ENCODE data around the gene HECTD4. TPM values are rescaled to one million over a fixed set of nuclear protein-coding genes. Genes with fewer than 3 reads are reported as not detected.

Gene HECTD4
- total and polyA plus RNA-seq, 9 of the 15 experiments (the other 6 are each of a cell fraction or from before 2014, with no cell fraction given): 3.5 to 33.3 (median 13.5) TPM

DNA sequence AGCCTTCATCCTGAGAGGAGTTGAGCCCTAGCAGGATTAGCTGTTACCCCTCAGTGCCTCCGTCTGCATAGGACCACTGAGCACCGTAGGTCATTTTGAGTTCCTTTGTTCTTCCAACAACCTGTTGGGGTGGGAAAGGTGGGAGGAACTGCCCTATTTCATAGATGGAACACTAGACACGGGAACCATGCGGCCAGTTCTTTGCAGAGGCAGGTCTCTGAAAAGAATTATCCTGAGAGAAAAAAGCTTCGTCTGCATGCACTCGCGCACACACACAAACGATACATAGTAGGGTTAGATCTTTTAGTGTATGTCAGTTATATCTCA, 228.4 kb downstream of the HECTD4 start:
- in situ Hi-C loops (cut with MboI) (no loop called here), intact Hi-C loops (cut with micrococcal nuclease) (no loop called here)
- Histone ChIP-seq H3K4me2 (ENCODE audit: insufficient read depth, low read length) (no peak overlapping the region), H3K9ac (ENCODE audit: insufficient read depth in 1 of 2, low read depth in 2 of 2, low read length in 2 of 2) (no peak overlapping the region), H2AFZ (ENCODE audit: low read depth, low read length) (no peak overlapping the region), H3K4me1 (replicated peaks in 1 of 2; ENCODE audit: control insufficient read depth in 2 of 2, insufficient read depth in 2 of 2, low read length in 2 of 2) (no peaks in the 10 kb centered on the region), H3K9me1 (ENCODE audit: control insufficient read depth, insufficient read depth, low read length) (peaks cover 2% of the 10 kb centered on the region), H3K4me3 (no peak overlapping the region), H3K27me3 (ENCODE audit: control insufficient read depth in 2 of 2, insufficient read depth in 2 of 2, low read length in 2 of 2) (no peaks in the 10 kb centered on the region), H4K20me1 (replicated peaks; ENCODE audit: control insufficient read depth, insufficient read depth, low read length) (no peaks in the 10 kb centered on the region), H3K27ac (ENCODE audit: extremely low read depth, low read depth, low read length) (no peak overlapping the region), H3K79me2 (ENCODE audit: control insufficient read depth, insufficient read depth, low read length) (no peaks in the 10 kb centered on the region), H3K36me3 (ENCODE audit: control insufficient read depth, insufficient read depth, low read length) (peaks cover 54% of the 10 kb centered on the region; the same call in 2 of the 3 replicates), H3K9me3 (replicated peaks; ENCODE audit: control insufficient read depth, insufficient read depth, low read depth, low read length) (no peaks in the 10 kb centered on the region)
- FAIRE-seq: peak; percentile 11
- TF ChIP-seq ZNF75A (CRISPR knock-in tag; IDR thresholded peaks at IDR 0.05): peak; percentile 86
- no peak for TF ChIP-seq SUPT5H (IDR thresholded peaks at IDR 0.05)
- 95% methylated on average over 6 of the region's 8 CpGs for WGBS (ENCODE audit: insufficient coverage, low coverage, missing lambda C conversion rate)
- no peak for DNase-seq (ENCODE audit: extremely low read depth in 1 of 4, low spot score in 3 of 4)
- no TSS peak for BruUV-seq (replicated peaks)
- ChIA-PET POLR2A (interaction anchor here (2.7 kb wide), 1 partner anchor 21 kb away, joined by 9 read pairs; no protein-coding TSS in a partner anchor), CTCF (ENCODE audit: low intra/inter-chr PET ratio) (no interaction called here)
- no peak for ATAC-seq

DNA sequence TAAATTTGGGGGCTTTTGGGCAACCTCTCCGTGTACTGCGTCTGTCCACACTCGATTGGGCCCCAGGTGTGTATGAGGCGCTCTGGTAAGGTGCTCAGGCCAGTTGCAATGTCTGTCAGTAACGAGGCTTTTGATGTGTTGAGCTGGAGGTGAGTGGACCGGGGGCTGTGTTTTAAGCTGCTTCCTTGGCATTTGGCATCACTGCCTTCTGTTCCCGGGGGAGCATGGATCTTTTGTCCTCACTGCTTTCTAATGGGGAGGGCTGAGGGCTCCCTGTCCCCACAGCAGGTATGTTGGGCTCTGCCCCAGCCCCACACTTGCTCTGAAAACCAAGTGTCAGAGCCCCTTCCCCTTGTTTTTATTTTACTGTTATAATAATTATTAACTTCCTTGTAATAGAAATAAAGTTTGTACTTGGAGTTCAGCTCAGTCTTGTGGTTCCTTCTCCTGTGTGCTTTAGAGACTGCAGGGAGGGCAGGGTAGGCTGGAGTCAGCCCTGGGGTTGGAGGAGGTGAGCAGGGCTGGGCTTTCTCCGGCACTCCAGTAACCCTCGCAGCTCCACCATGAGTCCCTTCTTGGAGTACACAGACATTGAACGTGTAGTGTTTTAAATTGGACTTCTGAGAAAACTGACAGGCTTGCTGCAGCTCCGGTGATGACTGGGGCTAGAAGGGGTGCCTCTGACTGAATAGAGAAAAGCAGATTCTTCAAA, 228.9 kb downstream of the HECTD4 start:
- TF ChIP-seq NBN (IDR thresholded peaks at IDR 0.05; ENCODE audit: low read depth): no peak
- TF ChIP-seq FOXM1 (IDR thresholded peaks at IDR 0.05; ENCODE audit: low read depth): no peak
- TF ChIP-seq FOXM1 (CRISPR knock-in tag; IDR thresholded peaks at IDR 0.05; ENCODE audit: low read depth): no peak
- TF ChIP-seq NCOA4 (IDR thresholded peaks at IDR 0.05; ENCODE audit: partially characterized antibody): no peak
- TF ChIP-seq KLF10 (CRISPR knock-in tag; IDR thresholded peaks at IDR 0.05): no peak
- TF ChIP-seq SLC30A9 (CRISPR knock-in tag; IDR thresholded peaks at IDR 0.05): no peak
- TF ChIP-seq POLR2AphosphoS2 (IDR thresholded peaks at IDR 0.05; ENCODE audit: low read length): 0 out of 2 replicates have a peak, but pooled peaks have one; percentile 6
- TF ChIP-seq POU5F1 (IDR thresholded peaks at IDR 0.05; ENCODE audit: borderline replicate concordance, low read depth, low read length, partially characterized antibody): no peak
- TF ChIP-seq SP2 (IDR thresholded peaks at IDR 0.05; ENCODE audit: extremely low read depth, low read depth, low read length, poor library complexity, severe bottlenecking): no peak
- TF ChIP-seq, protein P1, sequence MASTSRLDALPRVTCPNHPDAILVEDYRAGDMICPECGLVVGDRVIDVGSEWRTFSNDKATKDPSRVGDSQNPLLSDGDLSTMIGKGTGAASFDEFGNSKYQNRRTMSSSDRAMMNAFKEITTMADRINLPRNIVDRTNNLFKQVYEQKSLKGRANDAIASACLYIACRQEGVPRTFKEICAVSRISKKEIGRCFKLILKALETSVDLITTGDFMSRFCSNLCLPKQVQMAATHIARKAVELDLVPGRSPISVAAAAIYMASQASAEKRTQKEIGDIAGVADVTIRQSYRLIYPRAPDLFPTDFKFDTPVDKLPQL (IDR thresholded peaks at IDR 0.05; ENCODE audit: extremely low read depth, insufficient read length): no peak
- Histone ChIP-seq H3K27ac (ENCODE audit: extremely low read depth, low read depth, low read length) (no peak overlapping the region), H3K9ac (ENCODE audit: insufficient read depth in 1 of 2, low read depth in 2 of 2, low read length in 2 of 2) (no peak overlapping the region), H4K20me1 (replicated peaks; ENCODE audit: control insufficient read depth, insufficient read depth, low read length) (no peaks in the 10 kb centered on the region), H3K4me2 (ENCODE audit: insufficient read depth, low read length) (no peak overlapping the region), H3K4me3 (no peak overlapping the region), H3K36me3 (ENCODE audit: control insufficient read depth, insufficient read depth, low read length) (peaks cover 59% of the 10 kb centered on the region; the same call in 2 of the 3 replicates), H3K27me3 (ENCODE audit: control insufficient read depth in 2 of 2, insufficient read depth in 2 of 2, low read length in 2 of 2) (no peaks in the 10 kb centered on the region), H3K79me2 (ENCODE audit: control insufficient read depth, insufficient read depth, low read length) (no peaks in the 10 kb centered on the region), H3K9me3 (replicated peaks; ENCODE audit: control insufficient read depth, insufficient read depth, low read depth, low read length) (no peaks in the 10 kb centered on the region), H3K4me1 (replicated peaks in 1 of 2; ENCODE audit: control insufficient read depth in 2 of 2, insufficient read depth in 2 of 2, low read length in 2 of 2) (no peaks in the 10 kb centered on the region), H2AFZ (ENCODE audit: low read depth, low read length) (no peak overlapping the region), H3K9me1 (ENCODE audit: control insufficient read depth, insufficient read depth, low read length) (peaks cover 2% of the 10 kb centered on the region)
- no peak for DNase-seq (ENCODE audit: extremely low read depth in 1 of 4, low spot score in 3 of 4)
- no peak for FAIRE-seq
- BruUV-seq (replicated peaks): TSS peak; percentile 32
- POLR2A ChIA-PET: interaction anchor here (2.2 to 2.7 kb wide), 2 partner anchors 11 to 21 kb away, joined by 7 to 9 read pairs; no protein-coding TSS in a partner anchor
- CTCF ChIA-PET (ENCODE audit: low intra/inter-chr PET ratio): no interaction called here
- ATAC-seq: no peak
- WGBS (ENCODE audit: insufficient coverage, low coverage, missing lambda C conversion rate): 83% methylated on average over 10 of the region's 11 CpGs
- intact Hi-C loops (cut with micrococcal nuclease) (no loop called here), in situ Hi-C loops (cut with MboI) (no loop called here)

All from K562 (cell line).